HG03045 (cell line): ENCODE results near the gene PASD1.
"Not testable (repeated sequence)": the region's sequence is repeated elsewhere in the genome, so short reads cannot be mapped to it uniquely, and the experiment has no call there.

Source experiments
- ATAC-seq: cut with Tn5 transposase; IDR thresholded peaks from one replicate; pipeline ENCODE4 v1.9.1; 2021; ENCODE audit warnings: mild to moderate bottlenecking, moderate library complexity; ENCODE audit not compliant: unreplicated experiment

PASD1 gene

GRCh38 chrX:151563449-151563848 lies at the start of gene PASD1:
Gene PASD1 (plus strand): TSS chrX:151563675. CDS start chrX:151601554, 37,879 bp downstream.
- ATAC-seq, result no peak

- no peak for ATAC-seq
Observed at GRCh38 chrX:151515237-151515636, 48.2 kb upstream of the PASD1 start.

- ATAC-seq, result no peak
Observed at GRCh38 chrX:151516538-151517187, 46.8 kb upstream of the PASD1 start.

- no peak for ATAC-seq
Observed at GRCh38 chrX:151517421-151517820, 46.1 kb upstream of the PASD1 start.

- no peak for ATAC-seq
Observed at GRCh38 chrX:151523351-151523750, 40.1 kb upstream of the PASD1 start.

GRCh38 chrX:151536571-151536970 lies 26.9 kb upstream of the PASD1 start:
- no peak for ATAC-seq

GRCh38 chrX:151537572-151537971 lies 25.9 kb upstream of the PASD1 start:
- ATAC-seq, result no peak

GRCh38 chrX:151538190-151539122 lies 25.0 kb upstream of the PASD1 start:
- ATAC-seq, result no peak

GRCh38 chrX:151543706-151544105 lies 19.8 kb upstream of the PASD1 start:
- no peak for ATAC-seq

GRCh38 chrX:151546226-151546625 lies 17.2 kb upstream of the PASD1 start:
- not testable (repeated sequence) for ATAC-seq

GRCh38 chrX:151551176-151551575 lies 12.3 kb upstream of the PASD1 start:
- ATAC-seq, result not testable (repeated sequence)

- no peak for ATAC-seq
Observed at GRCh38 chrX:151552743-151553142, 10.7 kb upstream of the PASD1 start.

GRCh38 chrX:151555301-151555700 lies 8.2 kb upstream of the PASD1 start:
- not testable (repeated sequence) for ATAC-seq

GRCh38 chrX:151562485-151562884 lies 990 bp upstream of the PASD1 start:
- ATAC-seq, result not testable (repeated sequence)

- not testable (repeated sequence) for ATAC-seq
Observed at GRCh38 chrX:151563003-151563402, 472 bp upstream of the PASD1 start.

GRCh38 chrX:151564035-151564434 lies 560 bp downstream of the PASD1 start:
- ATAC-seq, result no peak

- ATAC-seq, result not testable (repeated sequence)
Observed at GRCh38 chrX:151566872-151567271, 3.4 kb downstream of the PASD1 start.

- no peak for ATAC-seq
Observed at GRCh38 chrX:151570561-151570960, 7.1 kb downstream of the PASD1 start.

GRCh38 chrX:151593384-151593783 lies 29.9 kb downstream of the PASD1 start:
- ATAC-seq, result not testable (repeated sequence)

- ATAC-seq, result no peak
Observed at GRCh38 chrX:151596282-151596681, 32.8 kb downstream of the PASD1 start.

GRCh38 chrX:151604931-151605330 lies 41.5 kb downstream of the PASD1 start:
- ATAC-seq, result no peak

GRCh38 chrX:151609222-151609621 lies 45.7 kb downstream of the PASD1 start:
- ATAC-seq, result no peak
